Left cardiac atrium (tissue), 4 donors: ENCODE results near the gene NLGN4X. TPM values are rescaled to one million over a fixed set of nuclear protein-coding genes. Genes with fewer than 3 reads are reported as not detected.

ENCODE experiments used
- ATAC-seq, 2 donors: fragments of 200-7000 bp; cut with Tn5 transposase; one replicate each; pipeline ENCODE4 v1.9.1; 2020; ENCODE audit warnings: mild to moderate bottlenecking in 2 of 2, moderate library complexity in 2 of 2
- DNase-seq: peaks from one replicate; pipeline ENCODE4 v3.0.0-alpha.2; 2020
- intact Hi-C, 2 donors: fragments of 100-400 bp; cut with DNase I; formaldehyde crosslinking; loops; one replicate each; pipeline versions ENCODE4 v1.14.1 to v1.15.1; 2022 to 2023
- long read RNA-seq: library from polyadenylated mRNA; unstranded; transcript quantifications from one replicate; pipeline ENCODE4 v2.0.0, GENCODE V29; 2021
- total RNA-seq, 2 donors: library from RNA; stranded (reverse); fragmentation: NEBNext Ultra II Directional; extraction: Animal tissue kit (Norgen Biotek cat#: 25700); gene quantifications; one replicate each; pipeline ENCODE4 v1.2.1, GENCODE V29; 2021
- donor health status: DM: no; HTN: yes; CAD: no.
- donor health status: DM: no; HTN: yes; CAD: no; lungs with severe emphysema.
- donor health status: DM: yes; HTN: yes; CAD: no.
- donor health status: Dilated cardiomyopathy.

NLGN4X gene
- 1 to 10 TPM; 5.4 to 6.4 TPM for total RNA-seq
- long read RNA-seq, full-length matches to known transcripts, result 1 of 2 reads
- long read RNA-seq, partial matches to known transcripts, result 0 of 2 reads
- long read RNA-seq, other reads (novel, unspliced or antisense), result 1 of 2 reads

DNA sequence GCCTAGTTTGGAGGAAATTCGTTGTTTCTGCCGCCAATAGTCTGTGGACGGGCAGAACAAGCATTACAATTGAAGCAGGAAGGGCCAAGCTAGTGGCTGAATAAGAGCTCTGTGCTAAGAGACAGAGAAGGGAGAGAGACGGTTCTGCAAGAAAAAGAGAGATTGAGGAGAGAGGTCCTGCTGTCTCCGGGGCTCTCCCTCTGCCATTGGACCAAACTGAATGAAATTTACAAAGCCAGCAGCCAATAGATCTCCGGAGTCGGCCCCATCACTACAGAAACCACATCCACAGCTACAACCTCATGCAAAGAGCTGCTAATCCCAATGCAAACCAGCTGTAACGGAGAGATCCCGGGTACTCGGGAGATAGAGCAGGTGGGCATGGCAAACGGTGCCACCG lies at the start of gene NLGN4X:
Gene NLGN4X (minus strand): TSS at position 148 of the 400 bp plus-strand sequence. CDS start 77,401 bp downstream, outside the sequence.
- intact Hi-C loops, result no loop called here
- ATAC-seq (peak in 1 of 2 donors; percentile 27), DNase-seq (no peak)

DNA sequence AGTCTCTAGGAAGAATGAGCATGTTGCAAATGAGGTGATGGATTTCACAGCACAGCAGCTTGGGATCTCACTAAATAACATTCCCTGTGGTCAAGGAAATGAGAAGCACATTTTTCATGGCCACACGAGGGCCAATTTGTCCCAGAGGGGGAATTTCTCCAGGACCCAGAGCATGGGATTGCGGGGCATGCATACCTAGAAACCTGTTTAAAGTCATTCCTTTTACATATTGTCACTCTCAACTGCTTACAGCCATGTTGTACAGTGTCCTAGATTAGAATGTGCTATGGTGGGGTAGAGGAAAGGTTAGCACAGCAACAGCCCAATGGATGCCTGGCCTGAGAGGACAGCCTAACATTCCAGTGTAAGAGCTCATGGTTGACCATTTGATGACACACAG lies 37.4 kb upstream of the NLGN4X start:
- intact Hi-C loops, result no loop called here
- no peak for ATAC-seq

DNA sequence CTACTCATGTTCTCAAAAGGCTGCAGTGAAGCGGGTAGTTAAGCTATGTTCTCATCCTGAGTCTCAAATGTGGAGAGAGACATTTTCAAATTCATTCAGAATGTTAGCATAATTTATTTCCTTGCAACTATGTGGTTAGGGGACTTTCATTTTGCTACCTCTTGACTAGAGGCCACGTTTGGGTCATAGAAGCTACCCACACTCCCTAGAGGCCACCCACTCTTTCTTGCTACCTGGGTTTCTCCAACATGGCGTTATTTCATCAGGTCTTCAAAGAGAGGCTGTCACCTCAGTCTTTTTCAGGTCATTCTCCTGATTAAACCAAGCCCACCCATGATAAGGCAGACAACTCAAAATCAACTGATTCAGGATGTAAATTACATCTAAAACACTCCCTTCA lies 34.3 kb upstream of the NLGN4X start:
- DNase-seq, result no peak
- no peak for ATAC-seq
- intact Hi-C loops, result no loop called here

More for the DNA sequence above, 37.4 kb upstream of the NLGN4X start:
- no peak for DNase-seq

DNA sequence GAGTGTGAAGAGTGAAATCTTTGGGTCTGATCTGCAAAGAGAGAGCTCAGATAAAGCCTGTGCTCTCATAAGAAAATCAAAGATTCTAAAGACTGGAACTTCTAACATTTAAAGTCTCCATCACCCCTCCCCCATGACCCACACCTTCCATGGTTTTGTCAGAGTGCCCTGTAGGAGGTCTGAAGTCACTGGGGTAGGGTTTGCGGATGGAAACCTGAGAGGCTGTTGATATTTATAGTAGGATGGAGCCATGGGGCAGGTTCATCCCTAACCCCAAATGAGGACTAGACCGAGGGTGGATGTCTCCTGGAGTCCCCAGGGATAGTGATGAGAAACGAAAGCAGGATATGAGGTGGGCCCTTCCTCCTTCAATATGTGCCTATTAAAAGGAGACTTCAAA lies 28.4 kb upstream of the NLGN4X start:
- no peak for DNase-seq
- intact Hi-C loops, result no loop called here
- no peak for ATAC-seq

DNA sequence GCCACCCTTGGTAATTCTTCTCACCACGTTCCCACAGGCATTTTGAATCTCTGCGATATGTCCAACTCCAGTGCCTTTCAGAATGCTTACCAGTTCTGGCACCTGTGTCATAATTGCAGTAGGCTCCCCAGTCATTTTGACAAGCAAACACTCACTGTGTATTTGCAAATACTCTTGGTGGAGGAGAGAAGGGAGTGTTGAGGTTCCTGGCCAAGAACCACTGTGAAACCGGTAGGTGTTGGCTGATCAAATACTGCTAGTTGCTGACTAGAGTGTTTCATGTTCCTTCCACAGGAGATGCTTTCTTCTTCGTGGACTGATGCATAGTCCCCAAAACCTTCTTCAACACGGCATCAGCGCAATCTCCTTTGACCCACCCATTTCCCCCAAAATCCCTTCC lies 16.0 kb upstream of the NLGN4X start:
- ATAC-seq (no peak), DNase-seq (no peak)
- intact Hi-C loops, result no loop called here

DNA sequence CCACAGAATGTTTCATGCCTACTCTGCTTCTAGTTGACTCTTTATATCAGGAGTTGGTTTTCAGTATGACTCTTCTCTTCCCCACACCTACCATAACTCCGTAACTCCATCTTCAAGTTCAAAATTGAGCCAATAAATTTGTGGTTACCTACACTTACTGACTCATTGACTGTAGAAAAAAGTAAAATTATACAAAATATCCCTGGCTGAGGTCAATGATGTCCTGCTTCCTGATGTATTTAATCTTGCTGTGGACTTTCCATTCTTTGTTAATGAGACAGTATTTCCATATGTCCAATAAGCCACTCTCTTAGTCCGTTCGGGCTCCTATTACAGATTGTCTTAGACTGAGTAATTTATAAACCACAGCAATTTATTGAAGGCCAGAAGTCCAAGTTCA lies 9.9 kb upstream of the NLGN4X start:
- intact Hi-C loops, result no loop called here

DNA sequence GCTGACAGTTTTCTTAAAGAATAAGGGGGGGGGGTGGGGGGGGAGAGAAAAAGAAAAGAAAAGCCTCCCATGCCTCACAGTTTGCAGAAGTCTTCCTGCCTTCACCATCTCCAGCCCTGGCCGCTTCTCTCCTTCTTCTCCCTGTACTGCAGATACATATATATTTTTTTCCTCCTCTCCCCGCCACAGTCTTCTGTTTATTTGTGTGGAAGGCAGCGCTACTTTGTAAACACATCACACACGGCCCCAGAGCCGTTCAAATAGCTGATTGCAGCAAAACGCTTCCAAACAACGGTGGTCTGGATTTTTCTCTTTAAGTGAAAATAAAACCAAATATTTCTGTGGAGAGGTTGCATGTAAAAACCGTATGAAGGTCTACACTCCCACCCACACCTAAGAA lies 732 bp downstream of the NLGN4X start:
- DNase-seq, result no peak
- intact Hi-C loops, result no loop called here
- no peak for ATAC-seq

More for the DNA sequence above, 9.9 kb upstream of the NLGN4X start:
- no peak for ATAC-seq
- DNase-seq, result no peak

DNA sequence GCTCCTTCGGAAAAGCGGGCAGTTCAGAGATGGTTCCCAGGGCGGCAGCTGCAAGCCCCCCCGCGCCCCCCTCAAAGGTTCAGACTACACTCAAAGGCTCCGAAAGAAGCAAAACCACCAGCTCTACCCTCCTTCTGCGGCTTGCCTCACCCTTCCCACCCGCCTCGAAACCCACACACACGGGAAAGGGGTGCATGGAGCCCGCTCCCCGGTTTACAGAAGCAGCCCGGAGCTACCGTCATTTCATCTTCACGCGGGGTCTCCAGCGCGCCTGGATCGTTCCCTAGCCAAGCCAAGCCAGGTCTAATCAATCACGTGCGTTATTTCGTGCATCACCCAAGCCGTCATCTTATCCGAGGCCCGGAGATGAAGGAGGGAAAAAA lies 1.2 kb downstream of the NLGN4X start:
- intact Hi-C loops, result no loop called here
- DNase-seq (no peak), ATAC-seq (no peak)

DNA sequence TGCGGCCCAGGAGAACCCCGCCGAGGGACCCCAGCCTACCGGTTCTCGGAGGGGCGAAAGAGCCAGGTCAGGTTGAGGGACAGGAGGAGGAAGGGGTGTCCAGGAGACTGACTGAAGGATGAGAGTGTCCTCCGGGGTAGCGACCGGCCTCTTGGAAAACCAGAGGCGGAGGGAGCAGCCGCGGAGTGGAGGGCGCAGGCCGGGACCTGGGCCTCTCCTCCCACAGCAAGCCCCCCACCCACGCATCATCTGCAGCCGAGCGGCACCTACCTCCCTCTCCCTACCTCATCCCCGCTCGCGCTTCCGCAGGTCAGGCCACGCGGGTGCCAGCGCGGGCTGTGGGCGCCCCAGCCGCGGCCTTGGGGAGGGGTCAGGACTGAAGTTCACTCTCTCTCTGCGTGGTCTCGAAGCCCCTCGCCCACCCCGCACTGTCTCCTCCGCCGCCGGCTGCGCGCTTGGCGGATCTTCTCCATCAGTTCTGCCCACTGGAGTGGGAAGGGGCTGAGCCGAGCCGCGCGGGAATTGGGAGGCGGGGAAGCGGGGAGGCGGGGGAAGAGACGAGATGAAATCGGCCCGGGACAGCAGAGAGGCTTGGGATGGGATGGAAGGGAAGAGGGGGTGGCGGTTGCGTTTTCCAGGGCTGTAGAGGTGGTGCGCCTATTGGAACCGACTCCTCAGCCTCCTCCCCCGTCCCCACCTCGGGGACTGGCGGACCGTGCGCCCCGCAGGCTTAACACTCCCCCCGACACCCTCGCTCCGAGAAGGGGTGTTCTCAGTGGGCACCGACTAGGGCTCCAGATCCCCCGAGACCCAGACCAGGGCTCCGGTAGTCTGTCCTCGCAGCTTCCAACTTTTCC lies 1.8 kb downstream of the NLGN4X start:
- ATAC-seq, result peak; percentile 19 to 39
- DNase-seq, result peak; percentile 21
- intact Hi-C loops, result no loop called here

DNA sequence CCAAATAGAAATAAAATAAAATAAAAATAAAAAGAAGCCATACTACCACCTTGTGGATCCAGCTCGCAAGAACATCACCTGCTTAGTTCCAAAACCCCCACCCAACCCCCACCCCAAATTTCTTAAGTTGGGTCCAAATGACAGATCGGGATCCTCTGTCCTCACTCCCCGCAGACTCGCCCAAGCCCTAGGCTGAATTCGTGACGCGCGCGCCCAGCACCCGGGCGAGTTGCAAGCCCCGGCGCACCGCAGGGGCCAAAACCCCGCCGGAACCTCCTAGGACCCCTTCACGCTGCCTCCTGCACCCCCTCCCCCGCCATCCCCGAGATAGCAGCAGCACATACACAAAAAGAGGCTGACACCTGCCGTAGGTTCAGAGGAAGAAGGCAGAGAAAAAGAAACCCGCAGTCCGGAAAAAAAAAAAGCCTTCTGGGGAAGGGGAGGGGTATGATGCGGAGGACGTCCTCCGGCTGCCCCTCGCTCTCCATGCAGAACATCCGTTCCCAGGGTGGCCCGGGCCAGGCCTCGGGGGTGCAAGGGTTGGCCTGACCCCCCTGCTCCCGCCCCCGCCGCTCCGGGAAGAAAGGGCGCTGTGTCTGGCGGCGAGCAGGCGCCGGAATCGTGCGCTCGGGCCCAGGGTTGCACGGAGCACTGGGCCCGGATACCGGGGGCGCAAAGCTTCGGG lies 2.6 kb downstream of the NLGN4X start:
- ATAC-seq (peak; percentile 37 to 66), DNase-seq (peak; percentile 25)
- intact Hi-C loops, result no loop called here

DNA sequence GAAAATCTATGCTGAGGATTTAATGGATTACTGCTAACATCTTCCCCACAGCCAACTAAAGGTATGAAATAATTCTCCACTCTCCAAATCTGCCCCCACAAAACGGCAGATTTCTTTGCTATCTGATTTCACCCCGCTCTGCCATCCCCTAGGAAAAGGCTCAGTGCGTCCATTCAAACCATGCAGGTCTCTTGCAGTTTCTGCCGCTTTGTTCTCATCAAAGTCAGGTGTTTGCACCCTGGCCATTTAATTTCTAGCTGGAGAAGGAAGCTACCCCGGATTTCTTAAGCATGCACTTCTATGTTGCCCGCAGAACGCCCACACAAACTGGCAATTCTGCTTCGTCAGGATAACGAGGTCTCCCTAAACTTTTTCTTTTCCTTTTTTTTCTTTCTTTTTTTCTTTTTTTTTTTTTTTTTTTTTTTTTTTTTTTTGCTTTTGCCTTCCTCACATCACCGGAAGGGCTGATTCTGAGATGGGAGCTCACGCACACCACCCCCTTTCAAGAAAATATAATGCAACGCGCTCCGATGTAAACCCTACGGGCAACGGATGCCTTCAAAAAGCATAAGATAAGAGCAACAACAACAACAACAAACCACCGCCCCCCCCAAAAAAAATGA lies 3.3 kb downstream of the NLGN4X start:
- no peak for DNase-seq
- intact Hi-C loops, result no loop called here

DNA sequence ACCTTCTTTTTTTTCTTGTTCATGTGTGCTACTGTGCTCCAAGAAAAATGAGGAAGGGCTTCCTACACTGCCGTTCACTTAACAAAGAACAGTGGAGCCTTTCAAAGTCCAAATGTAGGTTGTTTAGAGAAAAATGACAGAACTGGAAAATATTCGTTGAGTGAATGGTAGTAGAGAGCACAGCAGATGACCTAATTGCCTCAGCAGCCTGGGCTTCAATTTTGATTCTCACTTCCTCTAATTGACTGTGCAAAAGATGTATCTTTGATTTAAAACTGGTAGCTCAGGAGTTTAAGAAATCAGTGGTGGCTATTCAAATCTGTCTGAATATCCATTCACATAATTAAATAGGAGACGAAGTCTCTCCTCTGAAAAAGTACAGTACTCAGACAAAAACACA lies 5.2 kb downstream of the NLGN4X start:
- DNase-seq (no peak), ATAC-seq (no peak)
- intact Hi-C loops, result no loop called here

More for the DNA sequence above, 3.3 kb downstream of the NLGN4X start:
- no peak for ATAC-seq

DNA sequence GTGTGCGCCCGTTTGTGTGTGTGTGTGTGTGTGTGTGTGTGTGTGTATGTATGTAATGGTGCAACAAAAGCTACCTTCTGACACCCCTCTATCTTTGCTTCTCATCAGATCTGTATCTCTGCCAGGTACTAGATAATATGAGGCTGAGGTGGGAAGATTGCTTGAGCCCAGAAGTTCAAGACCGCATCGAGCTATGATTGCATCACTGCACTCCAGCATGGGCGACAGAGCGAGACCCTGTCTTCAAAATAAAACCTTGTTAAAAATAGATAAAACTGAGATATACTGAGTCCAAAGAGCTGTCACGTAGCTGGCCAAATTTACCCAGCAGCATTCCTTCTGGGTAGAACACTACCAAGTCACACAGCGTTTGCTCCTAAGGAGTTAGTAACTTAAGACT lies 18.4 kb downstream of the NLGN4X start:
- intact Hi-C loops, result no loop called here
- DNase-seq, result no peak
- ATAC-seq, result no peak

DNA sequence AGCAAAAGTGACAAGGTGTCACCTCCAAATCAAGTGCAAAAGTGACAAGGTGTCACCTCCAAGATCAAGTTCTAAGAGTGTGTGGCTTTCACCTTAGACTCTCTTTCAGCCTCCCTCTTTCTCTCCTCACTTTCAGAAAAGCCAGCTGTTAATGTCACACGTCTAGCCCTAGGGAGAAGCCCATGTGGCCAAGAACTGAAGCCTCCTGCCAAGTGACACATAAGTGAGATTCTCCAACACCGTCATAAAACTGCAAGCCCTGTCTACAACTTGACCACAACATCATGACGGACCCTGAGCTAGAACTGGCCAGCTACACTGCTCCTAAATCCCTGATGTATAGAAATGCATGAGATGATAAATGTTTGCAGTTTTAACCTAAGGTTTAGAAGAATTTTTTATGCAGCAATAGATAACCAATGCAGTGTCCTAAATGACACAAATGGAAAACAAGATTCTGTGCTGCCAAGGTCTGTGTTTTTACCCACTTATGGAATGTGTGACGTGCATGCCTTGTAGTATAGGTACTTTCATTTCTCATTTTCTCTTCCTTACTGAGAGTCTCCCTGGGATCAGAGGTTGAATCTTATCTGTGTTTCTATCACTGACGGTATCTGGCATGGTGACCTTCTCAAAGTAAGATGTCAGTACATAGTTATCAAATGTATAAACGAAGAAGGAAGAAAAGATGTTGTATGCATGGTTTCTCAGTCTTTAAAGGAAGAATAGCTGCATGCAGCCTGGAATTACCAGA lies 25.0 kb downstream of the NLGN4X start:
- ATAC-seq (no peak), DNase-seq (no peak)
- intact Hi-C loops, result no loop called here

DNA sequence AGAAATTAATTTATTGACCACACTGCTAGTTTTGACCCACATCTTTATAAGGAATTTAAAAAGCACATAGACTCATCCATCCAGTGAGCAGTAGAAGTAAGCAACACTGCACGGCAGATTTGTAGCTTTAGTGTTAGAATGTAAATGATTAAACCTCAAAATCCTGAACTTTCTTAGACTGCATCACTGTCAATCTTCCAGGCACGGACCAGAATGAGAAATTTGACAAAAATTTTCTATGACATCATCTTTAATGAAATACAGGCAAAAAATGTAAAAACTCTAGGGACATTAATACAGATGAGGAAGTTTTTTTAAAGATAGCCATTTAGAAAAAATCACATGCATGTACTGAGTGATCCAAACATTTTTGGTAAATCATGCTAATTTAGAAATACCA lies 29.2 kb downstream of the NLGN4X start:
- intact Hi-C loops, result no loop called here
- no peak for ATAC-seq
- DNase-seq, result no peak

DNA sequence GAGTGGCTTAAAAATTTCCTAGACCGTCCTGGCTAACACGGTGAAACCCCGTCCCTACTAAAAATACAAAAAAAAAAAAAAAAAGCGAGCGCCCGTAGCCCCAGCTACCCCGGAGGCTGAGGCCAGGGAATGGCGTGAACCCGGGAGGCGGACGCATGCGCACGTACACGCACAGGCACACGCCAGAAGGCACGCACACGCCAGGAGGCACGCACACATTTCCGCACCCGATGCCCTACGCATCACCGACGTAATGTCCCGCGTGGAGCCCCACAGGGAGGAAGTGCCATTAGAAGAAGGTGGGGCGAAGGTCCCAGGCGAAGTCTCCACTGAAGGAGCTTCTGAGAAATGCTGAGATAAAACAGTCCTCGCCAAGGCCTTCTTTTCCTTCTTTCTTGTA lies 41.4 kb downstream of the NLGN4X start:
- ATAC-seq (no peak), DNase-seq (no peak)
- intact Hi-C loops, result no loop called here

DNA sequence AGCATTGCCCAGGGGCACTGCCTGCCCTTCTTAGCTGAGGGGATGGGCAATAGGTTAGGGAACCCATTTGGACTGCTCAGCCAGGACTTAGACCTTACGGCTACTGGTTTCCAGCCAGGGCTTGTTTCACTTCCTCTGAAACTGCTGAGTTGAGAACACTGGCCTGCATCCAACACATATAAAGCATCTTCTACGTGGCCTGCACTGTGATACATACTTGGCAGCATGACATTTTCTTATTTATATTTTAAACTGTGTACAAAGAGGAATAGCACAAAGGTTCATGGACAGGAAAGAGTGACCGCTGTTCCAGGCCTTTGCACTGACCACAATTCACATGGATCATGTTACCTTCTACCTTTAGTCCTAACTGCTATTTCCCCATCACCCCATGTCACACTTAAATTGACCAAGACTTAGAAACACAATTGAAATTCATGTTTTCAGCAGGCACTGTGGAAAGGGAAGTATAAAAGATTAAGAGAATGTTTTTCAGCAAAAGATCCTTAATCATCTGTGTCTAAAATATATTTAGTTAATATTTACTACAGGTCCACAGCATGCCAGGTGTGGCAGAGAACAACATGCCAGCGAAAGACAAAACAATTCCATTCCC lies 43.7 kb downstream of the NLGN4X start:
- ATAC-seq (peak in 1 of 2 donors; percentile 5), DNase-seq (no peak)
- intact Hi-C loops, result no loop called here

DNA sequence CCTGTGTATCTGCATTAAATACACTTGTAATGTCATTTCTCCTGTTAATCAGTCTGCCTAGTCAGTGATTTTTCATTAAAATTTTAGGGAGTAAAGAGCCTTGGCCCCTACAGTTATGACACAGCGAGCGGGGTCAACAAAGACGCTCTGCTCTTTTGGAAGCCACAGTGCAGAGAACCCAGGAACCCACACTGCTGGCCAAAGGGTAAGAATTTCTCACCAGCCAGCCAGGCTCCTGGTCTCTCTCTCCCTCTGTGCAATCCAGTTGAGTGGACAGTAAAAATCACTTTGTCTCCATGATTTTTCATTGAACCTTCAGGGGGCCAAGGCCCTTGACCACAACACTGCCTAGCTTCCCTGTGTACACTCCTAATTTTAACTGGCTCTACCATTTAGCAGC lies 52.8 kb downstream of the NLGN4X start:
- intact Hi-C loops, result no loop called here
- ATAC-seq, result no peak
- no peak for DNase-seq

DNA sequence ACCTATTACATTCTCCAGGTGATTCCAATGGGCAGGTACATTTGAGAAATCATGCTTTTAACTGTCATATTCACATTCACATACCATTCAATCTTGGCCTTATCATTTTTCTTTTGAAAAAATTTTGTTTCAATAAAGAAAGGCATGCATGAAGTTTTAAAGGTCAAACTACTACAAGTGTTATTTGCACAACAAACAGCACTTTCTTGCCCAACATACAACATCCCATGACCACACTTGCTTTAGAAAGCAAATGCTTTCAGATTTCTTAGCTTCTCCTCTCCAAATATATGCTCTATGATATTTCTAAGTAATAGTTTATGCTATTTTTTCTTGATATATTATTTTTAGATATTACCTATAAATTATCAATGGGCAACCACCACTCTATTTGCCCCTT lies 58.2 kb downstream of the NLGN4X start:
- ATAC-seq (no peak), DNase-seq (no peak)
- intact Hi-C loops, result no loop called here
